ENCODE data around the gene GPR15.

GPR15 gene

GRCh38 chr3:98530676-98531075 is 1.1 kb upstream of the GPR15 start:
- no peak for DNase-seq (ENCODE audit: low spot score)

DNA sequence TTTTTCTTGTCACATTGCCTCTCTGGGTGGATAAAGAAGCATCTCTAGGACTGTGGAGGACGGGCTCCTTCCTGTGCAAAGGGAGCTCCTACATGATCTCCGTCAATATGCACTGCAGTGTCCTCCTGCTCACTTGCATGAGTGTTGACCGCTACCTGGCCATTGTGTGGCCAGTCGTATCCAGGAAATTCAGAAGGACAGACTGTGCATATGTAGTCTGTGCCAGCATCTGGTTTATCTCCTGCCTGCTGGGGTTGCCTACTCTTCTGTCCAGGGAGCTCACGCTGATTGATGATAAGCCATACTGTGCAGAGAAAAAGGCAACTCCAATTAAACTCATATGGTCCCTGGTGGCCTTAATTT is 478 bp downstream of the GPR15 start:
- no peak for DNase-seq (ENCODE audit: low spot score)

- no peak for DNase-seq (ENCODE audit: low spot score)
These were observed 1.2 kb downstream of the GPR15 start for GRCh38 chr3:98532709-98533571.

DNA sequence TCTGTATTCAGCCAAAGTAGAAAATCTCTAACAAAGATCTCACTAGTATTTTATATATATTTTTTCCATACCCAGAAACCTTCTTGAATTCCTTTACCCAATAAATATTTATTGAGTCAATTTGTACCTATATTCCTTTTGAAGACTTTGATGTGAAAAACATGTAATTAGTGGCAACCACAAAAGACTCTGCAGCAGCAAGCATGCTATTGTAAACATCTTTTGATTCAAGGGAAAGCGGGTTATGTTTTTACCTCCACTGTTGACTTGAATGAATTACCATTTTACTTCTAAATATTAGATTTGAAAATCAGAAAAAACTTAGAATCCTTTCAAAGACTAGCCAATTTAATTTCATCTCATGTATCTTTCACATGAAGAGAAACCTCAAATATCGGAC is 2.4 kb downstream of the GPR15 start:
- no peak for DNase-seq (ENCODE audit: low spot score)

- no peak for DNase-seq (ENCODE audit: low spot score)
These were observed 3.0 kb downstream of the GPR15 start for GRCh38 chr3:98534734-98535133.

DNA sequence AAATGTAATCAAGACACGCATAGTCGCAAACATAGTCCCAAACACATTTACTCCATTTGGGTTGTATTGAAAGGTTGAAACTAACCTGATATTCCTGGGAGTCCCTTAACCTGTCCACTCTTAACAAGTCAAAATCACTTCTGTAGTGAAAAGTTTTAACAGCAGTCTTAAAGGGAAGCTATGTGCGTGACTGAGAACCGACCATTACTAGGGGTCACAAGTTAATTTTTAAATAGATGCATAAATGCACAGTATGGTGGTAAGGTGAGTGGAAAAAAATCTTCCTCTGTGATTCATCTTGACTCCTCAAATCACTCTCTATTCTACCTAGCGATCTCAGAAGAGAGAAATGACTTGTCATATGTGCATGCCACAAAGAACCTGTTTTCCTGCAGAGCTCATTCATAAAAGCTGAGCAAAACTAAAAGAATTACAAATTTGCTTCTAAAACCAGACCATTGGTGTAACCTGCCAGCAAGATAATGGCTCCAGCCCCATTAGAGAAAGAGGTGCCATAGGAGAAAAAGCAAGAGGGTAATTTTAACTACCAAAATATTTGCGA is 4.8 kb downstream of the GPR15 start:
- no peak for DNase-seq (ENCODE audit: low spot score)

DNA sequence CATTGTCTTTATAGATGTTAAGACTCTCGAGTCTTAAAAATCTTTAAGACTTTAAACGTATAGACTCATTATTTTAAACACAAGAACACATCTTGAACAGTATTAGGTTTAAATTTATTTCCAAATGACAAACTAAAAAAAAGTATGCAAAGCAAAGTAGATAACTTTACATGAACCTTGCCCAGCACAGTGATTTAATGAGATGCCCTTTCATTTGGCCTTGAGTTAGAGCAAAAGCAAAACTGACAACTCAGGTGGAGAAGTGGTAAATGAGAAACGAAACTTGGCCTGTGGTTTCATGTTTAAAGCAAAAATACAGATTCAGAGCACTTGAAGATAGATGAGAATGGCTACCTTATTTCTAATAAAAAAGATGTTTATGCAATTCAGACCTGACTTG is 8.6 kb downstream of the GPR15 start:
- DNase-seq (ENCODE audit: low spot score) = no peak

GRCh38 chr3:98541695-98542094 is 9.9 kb downstream of the GPR15 start:
- DNase-seq (ENCODE audit: low spot score) = no peak

- no peak for DNase-seq (ENCODE audit: low spot score)
These were observed 10.8 kb downstream of the GPR15 start for GRCh38 chr3:98542623-98543022.

GRCh38 chr3:98545940-98546339 is 14.2 kb downstream of the GPR15 start:
- DNase-seq (ENCODE audit: low spot score) = no peak

GRCh38 chr3:98548544-98548943 is 16.8 kb downstream of the GPR15 start:
- no peak for DNase-seq (ENCODE audit: low spot score)

GRCh38 chr3:98550833-98551232 is 19.1 kb downstream of the GPR15 start:
- no peak for DNase-seq (ENCODE audit: low spot score)

GRCh38 chr3:98551236-98551635 is 19.5 kb downstream of the GPR15 start:
- DNase-seq (ENCODE audit: low spot score) = no peak

- no peak for DNase-seq (ENCODE audit: low spot score)
These were observed 20.0 kb downstream of the GPR15 start for GRCh38 chr3:98551754-98552153.

GRCh38 chr3:98552232-98553020 is 20.6 kb downstream of the GPR15 start:
- no peak for DNase-seq (ENCODE audit: low spot score)

- no peak for DNase-seq (ENCODE audit: low spot score)
These were observed 21.3 kb downstream of the GPR15 start for GRCh38 chr3:98553021-98553563.

DNA sequence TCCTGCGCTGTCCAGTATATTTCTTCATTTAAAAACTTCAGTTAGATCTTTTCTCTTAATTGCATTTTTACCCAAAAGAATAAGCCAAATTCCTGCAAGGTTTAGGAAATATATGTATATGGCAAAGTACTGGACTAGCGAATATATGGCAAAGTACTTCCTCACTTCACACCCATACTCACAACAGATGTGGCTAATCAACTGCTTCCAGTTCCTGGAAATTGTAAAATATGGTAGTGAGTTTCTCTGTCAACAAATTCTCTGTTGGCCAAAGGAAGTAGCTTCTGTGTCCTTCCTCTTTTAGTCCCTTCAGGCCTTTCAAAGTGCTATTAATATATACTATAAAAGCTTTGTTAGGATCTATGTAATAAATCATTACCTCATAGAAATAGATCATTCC is 22.0 kb downstream of the GPR15 start:
- DNase-seq (ENCODE audit: low spot score) = no peak

DNA sequence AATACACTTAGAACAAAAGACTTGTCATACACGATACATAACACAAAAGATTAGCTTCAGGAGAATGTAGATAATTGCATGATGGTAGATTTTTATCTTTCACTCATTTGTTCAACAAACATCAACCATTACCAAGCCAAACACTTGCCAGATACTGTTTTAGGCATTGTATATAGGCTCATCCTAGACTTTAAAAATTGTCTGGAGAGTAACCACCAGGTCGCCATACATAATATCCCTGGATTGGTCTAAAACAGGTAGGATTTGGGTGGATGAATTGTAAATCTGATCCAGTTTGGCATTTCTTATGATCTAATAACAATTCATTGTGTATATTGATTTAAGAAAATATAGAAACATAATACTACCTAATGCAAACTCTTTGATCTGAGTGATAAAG is 22.8 kb downstream of the GPR15 start:
- no peak for DNase-seq (ENCODE audit: low spot score)

DNA sequence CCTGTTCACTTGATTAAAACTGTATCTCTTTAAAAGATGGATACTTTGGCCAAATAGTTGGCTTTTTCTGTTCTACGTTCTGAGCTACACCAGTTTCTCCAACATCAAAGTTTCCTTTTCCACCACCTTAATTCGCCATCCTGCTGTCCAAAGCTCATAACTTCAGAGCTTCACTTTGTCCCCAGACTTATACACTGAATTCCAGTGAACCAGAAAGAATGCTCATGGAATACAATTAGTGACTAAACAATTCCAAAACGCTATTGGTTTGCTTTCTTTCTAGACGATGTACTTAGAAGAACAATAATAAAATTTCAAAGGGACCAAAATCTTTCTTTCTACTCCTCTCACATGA is 23.2 kb downstream of the GPR15 start:
- no peak for DNase-seq (ENCODE audit: low spot score)

- no peak for DNase-seq (ENCODE audit: low spot score)
These were observed 24.7 kb downstream of the GPR15 start for GRCh38 chr3:98556164-98557130.

DNA sequence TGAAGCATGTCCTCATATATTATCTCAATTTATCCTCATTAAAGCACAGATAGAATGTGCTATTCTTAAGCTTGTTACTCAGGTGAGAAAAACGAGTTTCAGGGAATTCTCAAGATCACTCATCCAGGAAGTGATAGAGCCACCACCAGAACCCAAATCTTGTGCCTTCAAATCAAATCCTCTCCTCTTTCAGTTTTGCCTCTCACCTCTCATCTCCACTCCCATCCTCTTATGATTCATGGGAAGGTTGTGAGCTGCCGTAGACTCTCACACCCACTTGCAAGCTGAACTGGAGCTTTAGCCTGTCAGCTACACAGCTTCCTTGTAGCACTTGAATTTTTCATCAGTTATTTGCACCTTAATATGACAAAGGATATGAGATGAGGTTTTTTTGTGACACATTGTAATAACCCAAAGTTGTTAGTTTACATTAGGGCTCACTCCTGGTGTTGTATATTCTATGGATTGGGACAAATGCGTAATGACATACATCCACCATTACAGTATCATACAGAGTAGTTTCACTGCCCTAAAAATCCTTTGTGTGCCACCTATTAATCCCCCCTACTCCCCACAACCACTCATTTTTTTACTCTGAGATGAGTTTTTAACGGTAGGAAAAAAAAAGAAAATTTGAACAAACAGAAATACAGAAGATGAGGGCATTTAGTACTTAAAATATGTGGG is 25.7 kb downstream of the GPR15 start:
- DNase-seq (ENCODE audit: low spot score) = peak; percentile 39
